ENCODE measurements around the gene MRM2. TPM values are rescaled to one million over a fixed set of nuclear protein-coding genes. Genes with fewer than 3 reads are reported as not detected.

Gene MRM2
- total RNA-seq, 4 donors from 2014 or later = 11.9 to 15.4 (median 13.3) TPM

- TF ChIP-seq CTCF (IDR thresholded peaks at IDR 0.05) = no peak
- ATAC-seq (ENCODE audit: low FRiP score) (no peak), DNase-seq (ENCODE audit: low spot score) (no peak)
Observed at GRCh38 chr7:2222516-2222915, 19.5 kb downstream of the MRM2 start.

- DNase-seq (ENCODE audit: low spot score) = no peak
- no peak for TF ChIP-seq CTCF (IDR thresholded peaks at IDR 0.05)
- no peak for ATAC-seq (ENCODE audit: low FRiP score)
Observed at GRCh38 chr7:2220954-2221353, 21.1 kb downstream of the MRM2 start.

- ATAC-seq (ENCODE audit: low FRiP score) = no peak
- DNase-seq (ENCODE audit: low spot score) = no peak
- no peak for TF ChIP-seq CTCF (IDR thresholded peaks at IDR 0.05)
Observed at GRCh38 chr7:2220506-2220905, 21.5 kb downstream of the MRM2 start.

GRCh38 chr7:2220030-2220429 is 22.0 kb downstream of the MRM2 start:
- DNase-seq (ENCODE audit: low spot score) = no peak
- no peak for ATAC-seq (ENCODE audit: low FRiP score)
- TF ChIP-seq CTCF (IDR thresholded peaks at IDR 0.05) = no peak

GRCh38 chr7:2219606-2220005 is 22.4 kb downstream of the MRM2 start:
- TF ChIP-seq CTCF (IDR thresholded peaks at IDR 0.05) = no peak
- ATAC-seq (ENCODE audit: low FRiP score) = no peak
- DNase-seq (ENCODE audit: low spot score) = no peak

- ATAC-seq (ENCODE audit: low FRiP score) = no peak
- no peak for TF ChIP-seq CTCF (IDR thresholded peaks at IDR 0.05)
- DNase-seq (ENCODE audit: low spot score) = no peak
Observed at GRCh38 chr7:2219136-2219535, 22.9 kb downstream of the MRM2 start.

GRCh38 chr7:2218444-2218785 is 23.6 kb downstream of the MRM2 start:
- TF ChIP-seq CTCF (IDR thresholded peaks at IDR 0.05) = no peak
- DNase-seq (ENCODE audit: low spot score) (no peak), ATAC-seq (ENCODE audit: low FRiP score) (no peak)
